Measurements from ENCODE around the gene OR4S1. TPM values are rescaled to one million over a fixed set of nuclear protein-coding genes. Genes with fewer than 3 reads are reported as not detected.
"Not testable (repeated sequence)": the region's sequence is repeated elsewhere in the genome, so short reads cannot be mapped to it uniquely, and the experiment has no call there.

OR4S1 gene
- total RNA-seq, 1 donor = not detected

- no peak for TF ChIP-seq CTCF (IDR thresholded peaks at IDR 0.05; ENCODE audit: insufficient read depth, low read length)
- no peak for DNase-seq (ENCODE audit: low read depth)
- H3K4me3 ChIP-seq (ENCODE audit: low read depth, low read length) = no peak overlapping the region
Measured at GRCh38 chr11:48341466-48341865, 35.4 kb downstream of the OR4S1 start.

GRCh38 chr11:48342505-48342904 is 36.5 kb downstream of the OR4S1 start:
- not testable (repeated sequence) for DNase-seq (ENCODE audit: low read depth)

GRCh38 chr11:48346286-48346685 is 40.3 kb downstream of the OR4S1 start:
- not testable (repeated sequence) for DNase-seq (ENCODE audit: low read depth); H3K4me3 ChIP-seq (ENCODE audit: low read depth, low read length)

More at GRCh38 chr11:48342505-48342904, 36.5 kb downstream of the OR4S1 start:
- not testable (repeated sequence) for H3K4me3 ChIP-seq (ENCODE audit: low read depth, low read length)

DNA sequence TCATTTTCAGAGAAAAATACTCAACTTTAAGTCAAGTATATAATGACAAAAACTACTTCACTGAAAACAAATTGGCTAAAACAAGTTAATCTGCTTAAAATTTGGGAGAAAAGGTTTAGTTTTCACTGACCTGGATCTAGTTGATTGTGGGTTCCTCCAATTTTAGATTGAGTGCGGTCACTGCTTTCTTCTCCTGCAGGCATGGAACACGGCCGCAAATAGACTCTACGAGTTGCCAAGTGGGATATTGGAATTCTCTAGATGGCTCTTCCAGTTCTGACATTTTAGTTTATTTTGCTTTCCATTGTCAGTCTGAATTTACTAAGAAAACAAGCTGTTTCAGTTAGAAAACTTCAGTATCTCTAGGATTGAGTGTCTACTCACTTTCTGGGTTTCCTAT is 48.0 kb downstream of the OR4S1 start:
- H3K4me3 ChIP-seq (ENCODE audit: low read depth, low read length) = no peak overlapping the region
- no peak for DNase-seq (ENCODE audit: low read depth)
- no peak for TF ChIP-seq CTCF (IDR thresholded peaks at IDR 0.05; ENCODE audit: insufficient read depth, low read length)

DNA sequence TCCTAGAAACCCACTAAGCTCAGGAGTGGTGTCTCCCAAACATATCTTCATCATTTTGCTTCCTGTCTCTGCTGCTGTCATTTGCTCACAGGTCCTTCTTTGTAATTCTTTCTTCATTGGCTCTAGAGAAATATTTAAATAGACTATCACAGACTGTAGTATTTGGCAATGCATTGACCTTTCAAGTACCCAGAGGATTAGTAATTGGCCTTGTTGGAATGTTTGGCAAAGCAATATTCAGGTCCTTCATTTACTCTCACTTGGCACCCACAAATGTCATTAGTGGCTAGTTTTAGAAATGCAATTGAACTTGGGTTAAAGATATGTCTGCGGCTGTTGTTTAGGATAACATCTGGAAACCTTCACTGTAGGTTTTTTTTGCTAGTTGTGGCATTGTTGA is 48.7 kb downstream of the OR4S1 start:
- DNase-seq (ENCODE audit: low read depth) = no peak
- no peak for TF ChIP-seq CTCF (IDR thresholded peaks at IDR 0.05; ENCODE audit: insufficient read depth, low read length)
- no peak overlapping the region for H3K4me3 ChIP-seq (ENCODE audit: low read depth, low read length)

Other genes starting within 250 kb of the OR4S1 start
- gene OR4B1, start 89.4 kb upstream of the OR4S1 start, total RNA-seq (ENCODE audit: low replicate concordance) = not detected in 2 replicates
- not detected in 2 replicates for gene OR4X2, start 61.1 kb upstream of the OR4S1 start, total RNA-seq (ENCODE audit: low replicate concordance)
- not detected in 2 replicates for gene OR4X1, start 42.4 kb upstream of the OR4S1 start, total RNA-seq (ENCODE audit: low replicate concordance)
- gene OR4C3, start 18.7 kb downstream of the OR4S1 start, total RNA-seq (ENCODE audit: low replicate concordance) = not detected in 2 replicates
- gene OR4C5, start 60.2 kb downstream of the OR4S1 start, total RNA-seq (ENCODE audit: low replicate concordance) = not detected in 2 replicates
- gene OR4A47, start 182.6 kb downstream of the OR4S1 start, total RNA-seq (ENCODE audit: low replicate concordance) = not detected in 2 replicates

All from fibroblast of the aortic adventitia (primary cell).